Left ventricle myocardium inferior (tissue), 1 donor: ENCODE measurements around the gene ELMO1. TPM values are rescaled to one million over a fixed set of nuclear protein-coding genes. Genes with fewer than 3 reads are reported as not detected.

ENCODE experiments used
- DNase-seq: peaks from one replicate; pipeline ENCODE4 v3.0.0-alpha.2; 2020
- H3K27ac ChIP-seq: fragments of 200-600 bp; replicated peaks from 2 replicates; pipeline ENCODE4 v1.8.0; 2021
- H3K27me3 ChIP-seq: fragments of 200-600 bp; 2 replicates; pipeline ENCODE4 v1.8.0; 2021; ENCODE audit warnings: low read depth
- H3K36me3 ChIP-seq: fragments of 200-600 bp; 2 replicates; pipeline ENCODE4 v1.8.0; 2021
- H3K4me1 ChIP-seq: fragments of 200-600 bp; 2 replicates; pipeline ENCODE4 v1.8.0; 2021
- H3K4me3 ChIP-seq: fragments of 200-600 bp; 2 replicates; pipeline ENCODE4 v1.8.0; 2021; ENCODE audit warnings: mild to moderate bottlenecking, moderate library complexity
- H3K9me3 ChIP-seq: fragments of 200-600 bp; replicated peaks from 2 replicates; pipeline ENCODE4 v1.8.0; 2021
- intact Hi-C: fragments of 100-400 bp; cut with micrococcal nuclease; formaldehyde crosslinking; loops from one replicate; pipeline ENCODE4 v1.11.0; 2022
- total RNA-seq: library from RNA; stranded (reverse); fragmentation: NEBNext Ultra II Directional; extraction: Animal tissue kit (Norgen Biotek cat#: 25700); gene quantifications from one replicate; pipeline ENCODE4 v1.2.1, GENCODE V29; 2021
- TF ChIP-seq, protein P1 (sequence below): fragments of 200-600 bp; IDR thresholded peaks from 2 replicates; pipeline ENCODE4 v1.8.0; 2021; ENCODE audit warnings: antibody characterized with exemption, mild to moderate bottlenecking, borderline replicate concordance
- donor health status: DM: no; HTN: yes; CAD: no; lungs with severe emphysema.

The ELMO1 gene
- total RNA-seq, 1 donor from 2014 or later = 10.0 TPM

DNA sequence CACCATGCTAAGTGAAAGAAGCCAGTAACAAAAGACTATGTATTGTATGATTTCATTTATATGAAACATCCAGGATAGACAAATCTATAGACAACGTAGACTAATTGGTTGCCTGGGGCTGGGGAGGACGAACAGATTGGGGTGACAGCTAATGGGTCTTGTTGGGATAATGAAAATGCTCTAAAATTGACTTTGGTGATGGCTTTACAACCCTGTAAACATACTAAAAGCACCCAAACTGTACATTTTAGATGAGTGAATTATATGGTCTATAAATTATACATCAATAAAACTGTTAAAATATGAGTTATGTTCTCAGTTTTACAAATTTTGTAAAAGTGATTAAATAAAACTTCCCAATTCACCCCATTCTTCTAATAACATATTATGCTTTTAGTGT is 261.5 kb downstream of the ELMO1 start:
- no peaks in the 10 kb centered on the region for H3K36me3 ChIP-seq
- no peaks in the 10 kb centered on the region for H3K9me3 ChIP-seq
- no peak overlapping the region for H3K27ac ChIP-seq
- H3K4me3 ChIP-seq = no peak overlapping the region
- TF ChIP-seq, protein P1, sequence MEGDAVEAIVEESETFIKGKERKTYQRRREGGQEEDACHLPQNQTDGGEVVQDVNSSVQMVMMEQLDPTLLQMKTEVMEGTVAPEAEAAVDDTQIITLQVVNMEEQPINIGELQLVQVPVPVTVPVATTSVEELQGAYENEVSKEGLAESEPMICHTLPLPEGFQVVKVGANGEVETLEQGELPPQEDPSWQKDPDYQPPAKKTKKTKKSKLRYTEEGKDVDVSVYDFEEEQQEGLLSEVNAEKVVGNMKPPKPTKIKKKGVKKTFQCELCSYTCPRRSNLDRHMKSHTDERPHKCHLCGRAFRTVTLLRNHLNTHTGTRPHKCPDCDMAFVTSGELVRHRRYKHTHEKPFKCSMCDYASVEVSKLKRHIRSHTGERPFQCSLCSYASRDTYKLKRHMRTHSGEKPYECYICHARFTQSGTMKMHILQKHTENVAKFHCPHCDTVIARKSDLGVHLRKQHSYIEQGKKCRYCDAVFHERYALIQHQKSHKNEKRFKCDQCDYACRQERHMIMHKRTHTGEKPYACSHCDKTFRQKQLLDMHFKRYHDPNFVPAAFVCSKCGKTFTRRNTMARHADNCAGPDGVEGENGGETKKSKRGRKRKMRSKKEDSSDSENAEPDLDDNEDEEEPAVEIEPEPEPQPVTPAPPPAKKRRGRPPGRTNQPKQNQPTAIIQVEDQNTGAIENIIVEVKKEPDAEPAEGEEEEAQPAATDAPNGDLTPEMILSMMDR = no peak
- H3K4me1 ChIP-seq = no peaks in the 10 kb centered on the region
- DNase-seq = no peak
- intact Hi-C loops = no loop called here
- H3K27me3 ChIP-seq = no peaks in the 10 kb centered on the region

DNA sequence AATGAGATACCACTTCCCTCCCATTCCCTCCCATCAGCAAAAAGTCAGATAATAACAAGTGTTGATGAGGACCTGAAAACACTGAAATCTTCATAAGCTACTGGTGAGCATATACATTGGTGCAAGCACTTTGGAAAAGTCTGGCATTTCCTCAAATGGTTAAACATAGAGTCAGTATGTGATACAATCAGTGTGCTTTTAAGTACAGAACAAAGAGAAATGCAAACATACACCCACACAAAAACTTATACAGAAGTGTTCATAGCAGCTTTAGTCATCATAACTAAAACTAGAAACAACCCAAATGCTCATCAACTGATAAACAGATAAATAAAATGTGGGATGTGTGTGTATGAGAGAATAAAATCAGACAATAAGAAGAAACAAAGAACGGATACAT is 261.9 kb downstream of the ELMO1 start:
- no peak overlapping the region for H3K4me3 ChIP-seq
- no peaks in the 10 kb centered on the region for H3K4me1 ChIP-seq
- TF ChIP-seq, protein P1 = no peak
- intact Hi-C loops = no loop called here
- no peaks in the 10 kb centered on the region for H3K9me3 ChIP-seq
- no peaks in the 10 kb centered on the region for H3K36me3 ChIP-seq
- no peak for DNase-seq
- no peak overlapping the region for H3K27ac ChIP-seq
- no peaks in the 10 kb centered on the region for H3K27me3 ChIP-seq

DNA sequence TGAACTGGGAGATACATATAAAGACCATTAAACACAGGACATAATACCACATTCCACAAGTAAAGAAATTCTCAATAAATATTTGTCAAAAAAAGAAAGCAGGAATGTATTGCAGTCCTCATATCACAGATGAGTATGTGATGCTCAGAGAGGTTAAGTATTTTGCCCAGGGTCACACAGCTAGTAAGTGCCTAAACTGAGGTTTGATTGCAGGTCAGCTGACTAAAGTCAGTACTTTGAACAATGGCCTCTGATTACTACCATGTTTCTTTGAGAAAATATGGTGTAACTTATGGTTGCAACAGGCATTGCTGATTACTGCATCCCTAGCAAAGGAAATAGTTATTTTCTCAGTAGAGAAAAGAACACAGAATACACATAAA is 267.1 kb downstream of the ELMO1 start:
- TF ChIP-seq, protein P1 = no peak
- Histone ChIP-seq H3K36me3 (no peaks in the 10 kb centered on the region), H3K9me3 (no peaks in the 10 kb centered on the region), H3K4me3 (no peak overlapping the region), H3K4me1 (no peaks in the 10 kb centered on the region), H3K27me3 (no peaks in the 10 kb centered on the region), H3K27ac (no peak overlapping the region)
- no peak for DNase-seq
- intact Hi-C loops = no loop called here

DNA sequence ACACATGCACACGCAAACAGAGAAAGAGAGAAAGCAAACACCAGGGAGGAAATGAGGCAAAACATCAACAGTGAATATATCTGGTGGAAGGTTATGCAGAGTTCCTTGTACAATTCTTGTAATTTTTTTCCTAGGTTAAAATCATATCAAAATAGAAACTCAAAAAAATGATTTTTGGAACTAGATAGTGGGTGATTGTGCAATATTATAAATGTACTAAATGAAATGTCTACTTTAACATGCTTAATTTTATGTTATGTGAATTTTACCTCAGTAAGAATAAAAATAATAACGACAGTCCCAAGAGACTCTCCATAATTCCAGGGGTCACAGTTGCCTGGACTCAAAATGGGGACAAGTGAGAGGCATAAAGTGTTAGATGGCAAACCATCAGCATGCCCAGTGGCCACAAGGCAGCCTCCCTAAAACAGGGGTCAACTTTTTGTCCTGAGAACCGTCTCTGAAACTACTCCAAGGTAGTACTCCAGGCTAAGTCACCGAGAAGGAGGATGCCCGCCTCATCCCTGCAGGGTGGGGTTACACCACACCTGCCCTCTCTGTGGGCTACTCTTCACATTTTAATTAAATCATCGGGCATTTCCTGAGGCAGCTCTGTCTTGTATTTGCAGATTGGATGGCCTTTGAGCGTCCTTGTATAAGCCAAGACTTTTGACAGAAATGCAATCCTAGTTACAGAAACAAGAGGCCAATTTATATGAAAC is 267.7 kb downstream of the ELMO1 start:
- intact Hi-C loops = no loop called here
- Histone ChIP-seq H3K9me3 (no peaks in the 10 kb centered on the region), H3K27me3 (no peaks in the 10 kb centered on the region), H3K27ac (no peak overlapping the region), H3K4me1 (peaks cover 2% of the 10 kb centered on the region), H3K4me3 (no peak overlapping the region), H3K36me3 (no peaks in the 10 kb centered on the region)
- no peak for DNase-seq
- TF ChIP-seq, protein P1 = no peak

DNA sequence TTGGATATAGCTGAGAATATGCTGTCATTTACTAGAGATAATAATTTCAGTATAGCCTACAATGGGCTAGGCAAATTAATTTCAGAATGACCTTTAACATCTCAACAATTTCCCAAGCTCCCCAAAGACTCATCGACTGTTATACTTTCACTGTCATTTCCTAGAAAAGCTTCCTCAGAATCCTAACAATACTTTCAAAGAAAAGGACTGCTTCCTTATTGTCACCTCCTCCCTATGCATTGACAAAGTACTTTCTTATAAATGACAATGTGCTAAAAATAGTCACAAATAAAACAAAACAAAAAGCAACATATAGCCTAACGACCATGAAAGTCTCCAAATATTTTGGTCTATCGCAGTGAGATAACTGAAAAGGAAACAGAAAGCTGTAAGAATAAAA is 272.6 kb downstream of the ELMO1 start:
- TF ChIP-seq, protein P1 = no peak
- H3K27me3 ChIP-seq = no peaks in the 10 kb centered on the region
- DNase-seq = no peak
- intact Hi-C loops = loop anchor here (5.0 kb wide), 1 partner anchor 189 kb away; no protein-coding TSS in a partner anchor
- H3K9me3 ChIP-seq = no peaks in the 10 kb centered on the region
- H3K4me1 ChIP-seq = peaks cover 4% of the 10 kb centered on the region
- no peak overlapping the region for H3K27ac ChIP-seq
- no peak overlapping the region for H3K4me3 ChIP-seq
- no peaks in the 10 kb centered on the region for H3K36me3 ChIP-seq
